Cardiac fibroblast (primary cell): ENCODE measurements around the gene PRPF31.

Experiments
- DNase-seq, 2 donors: peaks; one replicate each; pipeline versions ENCODE4 v3.0.0 to v3.0.0-alpha.2; 2010; ENCODE audit warnings: low read depth in 2 of 2
- H3K4me3 ChIP-seq, 2 donors: replicated peaks in 1 of 2; 1 replicate in 1 of 2; 2 replicates in 1 of 2; pipeline ENCODE4 v1.5.1; 2011; ENCODE audit warnings: low read depth in 2 of 2, low read length in 2 of 2, mild to moderate bottlenecking in 2 of 2, moderate library complexity in 1 of 2
- TF ChIP-seq, protein P1 (sequence below): IDR thresholded peaks from one replicate; pipeline ENCODE4 v1.5.1; 2011; ENCODE audit warnings: low read depth, mild to moderate bottlenecking, low read length, inconsistent platforms

Gene PRPF31

DNA sequence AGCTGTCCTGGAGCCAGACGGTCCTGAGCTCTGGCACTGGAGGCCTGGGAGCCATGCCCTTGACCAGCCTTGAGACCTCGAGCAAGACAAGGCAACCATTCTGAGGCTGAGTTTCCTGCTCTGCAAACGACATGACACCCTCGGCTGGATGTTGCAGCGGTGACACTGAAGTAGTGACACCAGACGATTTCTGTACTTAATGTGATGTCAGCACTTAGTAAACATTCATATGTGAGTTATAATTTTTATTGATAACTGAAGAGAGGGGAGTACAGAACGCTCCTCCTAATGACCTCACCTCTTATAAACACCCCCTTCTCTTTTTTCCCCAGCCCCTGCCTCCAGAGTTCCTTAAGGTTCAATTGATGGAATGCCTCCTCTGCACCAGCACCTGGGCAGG, 7.1 kb upstream of the PRPF31 start:
- TF ChIP-seq, protein P1, sequence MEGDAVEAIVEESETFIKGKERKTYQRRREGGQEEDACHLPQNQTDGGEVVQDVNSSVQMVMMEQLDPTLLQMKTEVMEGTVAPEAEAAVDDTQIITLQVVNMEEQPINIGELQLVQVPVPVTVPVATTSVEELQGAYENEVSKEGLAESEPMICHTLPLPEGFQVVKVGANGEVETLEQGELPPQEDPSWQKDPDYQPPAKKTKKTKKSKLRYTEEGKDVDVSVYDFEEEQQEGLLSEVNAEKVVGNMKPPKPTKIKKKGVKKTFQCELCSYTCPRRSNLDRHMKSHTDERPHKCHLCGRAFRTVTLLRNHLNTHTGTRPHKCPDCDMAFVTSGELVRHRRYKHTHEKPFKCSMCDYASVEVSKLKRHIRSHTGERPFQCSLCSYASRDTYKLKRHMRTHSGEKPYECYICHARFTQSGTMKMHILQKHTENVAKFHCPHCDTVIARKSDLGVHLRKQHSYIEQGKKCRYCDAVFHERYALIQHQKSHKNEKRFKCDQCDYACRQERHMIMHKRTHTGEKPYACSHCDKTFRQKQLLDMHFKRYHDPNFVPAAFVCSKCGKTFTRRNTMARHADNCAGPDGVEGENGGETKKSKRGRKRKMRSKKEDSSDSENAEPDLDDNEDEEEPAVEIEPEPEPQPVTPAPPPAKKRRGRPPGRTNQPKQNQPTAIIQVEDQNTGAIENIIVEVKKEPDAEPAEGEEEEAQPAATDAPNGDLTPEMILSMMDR, result no peak
- H3K4me3 ChIP-seq, result no peak overlapping the region

DNA sequence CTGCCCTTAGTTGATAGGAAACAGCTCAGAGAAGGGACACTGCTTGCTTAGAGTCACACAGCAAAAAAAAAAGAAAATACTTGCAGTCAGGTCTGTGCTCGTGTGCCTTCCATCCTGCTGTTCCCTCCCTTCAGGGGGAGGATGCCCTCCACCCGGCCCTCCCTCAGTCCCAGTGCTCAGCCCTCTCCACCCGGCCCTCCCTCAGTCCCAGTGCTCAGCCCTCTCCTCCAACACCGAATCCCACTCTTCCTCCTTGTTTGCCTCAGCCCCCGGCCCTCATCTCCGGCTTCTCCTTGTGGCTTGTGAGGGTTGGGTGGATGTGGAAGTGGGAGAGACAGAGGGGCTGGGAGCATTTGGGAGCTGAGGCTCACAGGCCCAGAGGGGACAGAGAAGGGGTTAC, 5.9 kb upstream of the PRPF31 start:
- no peak for DNase-seq
- TF ChIP-seq, protein P1, result no peak
- H3K4me3 ChIP-seq, result no peak overlapping the region

More for the DNA sequence above, 7.1 kb upstream of the PRPF31 start:
- DNase-seq, result no peak

DNA sequence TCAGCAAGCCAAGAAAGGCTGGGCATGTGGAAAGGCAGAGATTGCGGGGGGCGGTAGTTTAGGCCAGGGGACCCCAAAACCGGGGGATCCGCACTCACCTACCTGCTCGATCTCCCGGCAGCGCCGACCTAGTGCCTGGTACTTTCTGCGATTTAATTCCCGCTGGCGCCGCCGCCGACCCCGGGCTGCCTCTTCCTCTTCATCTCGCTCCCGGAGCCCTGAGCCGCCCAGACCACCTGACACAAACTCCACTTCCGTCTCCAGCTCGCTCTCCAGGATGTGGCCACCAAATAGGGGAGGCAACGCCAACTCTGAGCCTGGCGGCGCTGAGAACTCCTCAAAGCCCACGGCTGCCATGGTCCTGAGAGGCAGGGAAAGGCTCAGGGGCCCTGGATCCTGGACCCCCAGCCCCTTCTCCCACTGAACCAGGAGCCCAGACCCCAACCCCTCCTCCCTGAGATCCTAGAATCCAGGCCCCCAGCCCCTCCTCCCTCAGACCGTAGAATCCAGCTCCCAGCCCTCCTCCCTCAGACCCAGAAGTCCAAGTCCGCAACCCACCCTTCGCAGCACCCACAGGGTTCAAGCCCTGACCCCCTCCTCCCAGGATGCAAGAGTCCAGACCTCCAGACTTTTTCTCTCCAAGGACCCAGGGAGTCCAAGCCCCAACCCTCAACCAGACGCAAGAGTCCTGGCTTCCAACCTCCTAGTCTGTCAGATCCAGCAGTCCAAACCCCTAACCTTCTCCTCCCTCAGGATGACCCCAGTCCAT, 1.0 kb upstream of the PRPF31 start:
- peak overlapping the region; percentile 80 to 86 for H3K4me3 ChIP-seq
- peak; percentile 35 to 51 for DNase-seq
- TF ChIP-seq, protein P1, result no peak

DNA sequence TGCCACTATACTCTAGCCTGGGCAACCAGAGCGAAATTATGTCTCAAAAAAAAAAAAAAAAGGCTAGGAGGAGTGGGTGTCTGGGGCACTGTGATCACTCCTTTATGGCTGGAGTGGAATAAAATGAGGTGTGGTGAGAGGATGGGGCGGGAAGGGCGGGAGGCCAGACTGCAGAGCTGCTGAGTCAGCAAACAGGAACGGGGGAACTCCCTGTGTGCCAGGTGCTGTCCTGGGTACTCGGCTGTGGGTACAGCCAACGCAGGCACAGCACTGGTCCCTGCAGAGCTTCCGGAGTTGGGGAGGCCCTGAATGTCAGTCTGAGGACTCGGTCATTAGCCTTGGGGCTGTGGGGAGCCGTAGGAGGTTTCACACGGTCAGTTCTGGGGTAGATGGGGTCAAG, 5.7 kb downstream of the PRPF31 start:
- H3K4me3 ChIP-seq, result no peak overlapping the region
- TF ChIP-seq, protein P1, result no peak
- no peak for DNase-seq

DNA sequence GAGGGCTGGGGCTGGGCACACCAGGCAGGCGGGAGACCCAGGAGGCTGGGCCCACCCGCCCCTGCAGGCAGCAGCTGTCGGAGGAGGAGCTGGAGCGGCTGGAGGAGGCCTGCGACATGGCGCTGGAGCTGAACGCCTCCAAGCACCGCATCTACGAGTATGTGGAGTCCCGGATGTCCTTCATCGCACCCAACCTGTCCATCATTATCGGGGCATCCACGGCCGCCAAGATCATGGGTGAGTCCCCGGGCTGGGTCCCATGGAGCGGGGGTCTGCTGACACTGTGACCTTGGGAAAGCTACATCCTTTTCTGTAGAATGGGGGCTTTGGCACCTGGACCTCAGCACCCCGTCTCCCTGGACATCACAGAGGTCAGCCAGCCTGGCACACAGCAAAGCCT, 8.1 kb downstream of the PRPF31 start:
- TF ChIP-seq, protein P1, result no peak
- no peak overlapping the region for H3K4me3 ChIP-seq
- no peak for DNase-seq

DNA sequence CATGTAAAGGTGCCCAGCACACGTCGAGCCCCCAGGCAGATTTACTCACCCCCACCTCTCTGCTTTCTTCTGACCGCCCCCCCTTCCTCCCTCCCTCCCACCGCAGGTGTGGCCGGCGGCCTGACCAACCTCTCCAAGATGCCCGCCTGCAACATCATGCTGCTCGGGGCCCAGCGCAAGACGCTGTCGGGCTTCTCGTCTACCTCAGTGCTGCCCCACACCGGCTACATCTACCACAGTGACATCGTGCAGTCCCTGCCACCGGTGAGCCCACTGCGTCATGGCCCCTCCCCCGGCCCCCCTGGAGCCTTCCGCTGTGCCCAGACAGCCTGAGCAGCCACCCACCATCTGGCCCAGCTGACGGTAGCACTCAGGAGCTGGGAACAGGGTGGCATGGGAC, 8.8 kb downstream of the PRPF31 start:
- H3K4me3 ChIP-seq, result no peak overlapping the region
- no peak for DNase-seq
- TF ChIP-seq, protein P1, result no peak

DNA sequence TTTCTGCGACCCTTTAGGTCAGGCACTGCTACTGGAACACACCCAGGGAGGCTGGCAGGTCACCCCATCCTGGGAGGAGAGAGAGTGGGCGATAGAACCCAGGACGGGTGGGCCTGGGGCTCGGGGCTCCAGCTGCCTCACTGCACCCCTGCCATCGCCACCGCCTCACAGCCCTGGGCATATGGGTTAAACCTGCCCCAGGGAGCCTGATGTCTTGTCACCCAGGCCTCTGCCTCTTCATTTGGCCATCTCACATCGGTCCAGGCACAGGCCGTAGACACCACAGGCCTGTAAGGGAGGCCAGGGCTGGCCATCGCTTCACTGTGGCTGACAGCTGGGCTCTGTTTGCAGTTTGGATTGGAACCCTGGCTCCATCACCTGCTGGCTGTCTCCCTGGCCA, 10.2 kb downstream of the PRPF31 start:
- no peak overlapping the region for H3K4me3 ChIP-seq
- no peak for DNase-seq
- TF ChIP-seq, protein P1, result no peak
